ENCODE data around the gene CABP1.
"Not testable (repeated sequence)": the region's sequence is repeated elsewhere in the genome, so short reads cannot be mapped to it uniquely, and the experiment has no call there.

DNA sequence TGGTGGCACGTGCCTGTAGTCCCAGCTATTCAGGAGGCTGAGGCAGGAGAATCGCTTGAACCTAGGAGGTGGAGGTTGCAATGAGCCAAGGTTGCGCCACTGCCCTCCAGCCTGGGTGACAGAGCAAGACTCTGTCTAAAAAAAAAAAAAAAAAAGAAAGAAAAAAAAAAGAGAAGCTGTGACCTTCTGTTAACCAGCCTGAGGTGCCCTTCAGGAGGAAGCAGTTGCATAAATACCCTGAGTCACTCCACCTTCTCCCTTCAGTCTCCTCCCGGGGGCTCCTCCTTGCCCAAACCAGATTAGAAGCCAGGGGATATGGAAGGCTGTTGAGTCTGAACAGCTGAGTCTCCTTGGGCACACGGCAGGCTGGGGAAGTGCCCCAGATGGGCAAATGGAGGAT lies 38.0 kb upstream of the CABP1 start:
- TF ChIP-seq, protein P1, sequence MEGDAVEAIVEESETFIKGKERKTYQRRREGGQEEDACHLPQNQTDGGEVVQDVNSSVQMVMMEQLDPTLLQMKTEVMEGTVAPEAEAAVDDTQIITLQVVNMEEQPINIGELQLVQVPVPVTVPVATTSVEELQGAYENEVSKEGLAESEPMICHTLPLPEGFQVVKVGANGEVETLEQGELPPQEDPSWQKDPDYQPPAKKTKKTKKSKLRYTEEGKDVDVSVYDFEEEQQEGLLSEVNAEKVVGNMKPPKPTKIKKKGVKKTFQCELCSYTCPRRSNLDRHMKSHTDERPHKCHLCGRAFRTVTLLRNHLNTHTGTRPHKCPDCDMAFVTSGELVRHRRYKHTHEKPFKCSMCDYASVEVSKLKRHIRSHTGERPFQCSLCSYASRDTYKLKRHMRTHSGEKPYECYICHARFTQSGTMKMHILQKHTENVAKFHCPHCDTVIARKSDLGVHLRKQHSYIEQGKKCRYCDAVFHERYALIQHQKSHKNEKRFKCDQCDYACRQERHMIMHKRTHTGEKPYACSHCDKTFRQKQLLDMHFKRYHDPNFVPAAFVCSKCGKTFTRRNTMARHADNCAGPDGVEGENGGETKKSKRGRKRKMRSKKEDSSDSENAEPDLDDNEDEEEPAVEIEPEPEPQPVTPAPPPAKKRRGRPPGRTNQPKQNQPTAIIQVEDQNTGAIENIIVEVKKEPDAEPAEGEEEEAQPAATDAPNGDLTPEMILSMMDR (IDR thresholded peaks at IDR 0.05; ENCODE audit: insufficient read depth, low read length, poor library complexity, severe bottlenecking) = not testable (repeated sequence)
- not testable (repeated sequence) for TF ChIP-seq EZH2phosphoT487 (conservative IDR thresholded peaks at IDR 0.05; ENCODE audit: low read length)

Data from SU-DHL-6 (cell line).